HepG2 (cell line): Measurements from ENCODE around the gene CD300A. TPM values are rescaled to one million over a fixed set of nuclear protein-coding genes. Genes with fewer than 3 reads are reported as not detected.
A peak's percentile ranks its signal among the peaks of the same experiment; 100 is the strongest.

Experiments used
- HOXA5 ChIP-seq: sonication (generic); formaldehyde crosslinking; IDR thresholded peaks from 2 replicates; pipeline ENCODE4 v1.4.0; 2020; ENCODE audit warnings: missing genetic modification reagents
- KLF11 ChIP-seq: IDR thresholded peaks from 2 replicates; pipeline ENCODE4 v1.6.1; 2016; ENCODE audit warnings: missing compliant biosample characterization
- KLF9 ChIP-seq: IDR thresholded peaks from 2 replicates; pipeline ENCODE4 v1.6.1; 2016; ENCODE audit warnings: low read depth
- NR2F1 ChIP-seq, 2 experiments: fragments of 450-650 bp in 1 of 2; formaldehyde crosslinking in 1 of 2; IDR thresholded peaks; 2 replicates each; pipeline versions ENCODE4 v1.5.0 to v1.6.1; 2016 to 2020; ENCODE audit warnings: mild to moderate bottlenecking in 1 of 2, missing compliant biosample characterization in 1 of 2, missing genetic modification reagents in 1 of 2, moderate library complexity in 1 of 2
- PCBP1 ChIP-seq: fragments of 200-400 bp; formaldehyde crosslinking; IDR thresholded peaks from 2 replicates; pipeline ENCODE4 v1.6.1; 2017; ENCODE audit warnings: mild to moderate bottlenecking, low read depth, low read length, borderline replicate concordance
- RFXANK ChIP-seq: IDR thresholded peaks from 2 replicates; pipeline ENCODE4 v1.6.1; 2016
- U2AF2 ChIP-seq: fragments of 200-400 bp; formaldehyde crosslinking; IDR thresholded peaks from 2 replicates; pipeline ENCODE4 v1.6.1; 2017; ENCODE audit warnings: low read depth, mild to moderate bottlenecking, low read length
- YEATS2 ChIP-seq: sonication (generic); formaldehyde crosslinking; IDR thresholded peaks from 2 replicates; pipeline ENCODE4 v1.4.0; 2020; ENCODE audit warnings: missing genetic modification reagents, borderline replicate concordance
- ZBTB7B ChIP-seq: sonication (generic); formaldehyde crosslinking; IDR thresholded peaks from 2 replicates; pipeline ENCODE4 v1.4.0; 2020; ENCODE audit warnings: missing genetic modification reagents
- ZFP36L1 ChIP-seq: sonication (generic); formaldehyde crosslinking; IDR thresholded peaks from 2 replicates; pipeline ENCODE4 v1.8.0; 2022; ENCODE audit warnings: mild to moderate bottlenecking, missing genetic modification reagents, moderate library complexity
- ZNF143 ChIP-seq: sonication (generic); formaldehyde crosslinking; IDR thresholded peaks from 2 replicates; pipeline ENCODE4 v1.4.0; 2020; ENCODE audit warnings: missing genetic modification reagents
- ZNF350 ChIP-seq: sonication (generic); formaldehyde crosslinking; IDR thresholded peaks from 2 replicates; pipeline ENCODE4 v1.4.0; 2020; ENCODE audit warnings: mild to moderate bottlenecking, low read depth, missing genetic modification reagents, borderline replicate concordance
- polyA plus RNA-seq, 8 experiments: library from polyadenylated mRNA; depleted of rRNA in 3 of 8; stranded (reverse) in 7 of 8; unstranded in 1 of 8; fragments of >200 nt; fragmentation: Illumina TruSeq in 4 of 8; extraction: Trizol in 4 of 8; gene quantifications; 2 replicates each; pipeline versions ENCODE4 v1.2.1 to v1.2.3, GENCODE V29; 2011 to 2016; ENCODE audit warnings: low read depth in 4 of 8, missing spikeins in 1 of 8, mixed read lengths in 1 of 8; ENCODE audit not compliant: insufficient read depth in 1 of 8
- total RNA-seq, 5 experiments: library from RNA; depleted of rRNA; stranded (reverse); fragments of >200 nt; fragmentation: Illumina TruSeq; extraction: Trizol; gene quantifications; 2 replicates each; pipeline ENCODE4 v1.2.3, GENCODE V29; 2016; ENCODE audit warnings: low read depth in 1 of 5
- TF ChIP-seq, protein P1 (sequence below): sonication (generic); formaldehyde crosslinking; IDR thresholded peaks from 2 replicates; pipeline ENCODE4 v1.4.0; 2020; ENCODE audit warnings: missing genetic modification reagents, borderline replicate concordance
- TF ChIP-seq, protein P2 (sequence below): IDR thresholded peaks from 2 replicates; pipeline ENCODE4 v1.6.1; 2016; ENCODE audit warnings: mild to moderate bottlenecking
- TF ChIP-seq, protein P3 (sequence below): sonication (generic); formaldehyde crosslinking; IDR thresholded peaks from 2 replicates; pipeline ENCODE4 v1.5.0; 2020; ENCODE audit warnings: mild to moderate bottlenecking, low read depth, missing genetic modification reagents, borderline replicate concordance
- TF ChIP-seq, protein P4 (sequence below): sonication (generic); formaldehyde crosslinking; IDR thresholded peaks from 2 replicates; pipeline ENCODE4 v1.5.1; 2020; ENCODE audit warnings: mild to moderate bottlenecking, missing genetic modification reagents, moderate library complexity
- TF ChIP-seq, protein P5 (sequence below): sonication (generic); formaldehyde crosslinking; IDR thresholded peaks from 2 replicates; pipeline ENCODE4 v1.5.0; 2020; ENCODE audit warnings: mild to moderate bottlenecking, missing genetic modification reagents
- TF ChIP-seq, protein P6 (sequence below): sonication (generic); formaldehyde crosslinking; conservative IDR thresholded peaks from 2 replicates; pipeline ENCODE4 v1.4.0; 2020; ENCODE audit warnings: missing genetic modification reagents

The CD300A gene
- total and polyA plus RNA-seq, 2 of the 13 experiments (the other 11 are each of a cell fraction or from before 2014, with no cell fraction given) = not detected

DNA sequence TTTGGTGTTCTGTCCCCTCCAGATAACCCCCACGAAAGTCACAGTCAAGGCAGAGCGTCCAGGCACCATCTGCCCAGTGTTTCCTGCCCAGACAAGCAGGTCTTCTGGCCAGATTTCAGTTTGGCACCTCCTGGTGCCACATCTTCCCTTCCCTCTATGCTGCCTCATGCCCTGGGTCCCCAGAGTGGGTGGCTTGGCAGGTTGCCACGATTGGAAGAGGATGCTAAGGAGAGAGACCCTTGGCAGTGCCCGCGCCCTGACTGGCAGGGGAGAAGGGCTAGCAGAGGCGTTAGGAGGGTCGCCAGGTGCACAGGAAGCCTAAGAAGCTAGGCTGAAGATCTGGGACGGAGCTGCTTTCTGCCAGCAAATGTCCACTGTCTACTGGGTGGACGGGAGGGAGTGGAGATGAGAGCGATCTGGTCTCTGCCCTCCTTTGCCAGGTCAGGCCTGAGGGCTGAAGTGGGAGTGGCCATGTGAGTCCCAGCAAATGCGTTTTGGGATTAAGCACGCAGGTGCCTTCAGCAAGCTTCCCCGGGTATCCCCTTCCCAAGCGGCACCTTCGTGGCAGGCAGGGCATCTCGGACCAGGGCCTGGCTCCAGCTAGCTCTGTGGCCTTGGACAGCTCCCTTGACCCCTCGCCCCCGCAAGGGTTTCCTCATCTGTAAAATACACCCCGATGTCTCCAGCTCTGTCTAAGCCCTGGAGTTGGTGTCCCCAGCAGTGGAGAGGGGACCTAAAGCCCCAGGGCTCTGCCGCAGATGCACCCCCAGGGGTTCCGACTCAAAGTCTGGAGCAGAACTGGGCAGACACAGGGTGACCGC is 13.4 kb upstream of the CD300A start (continued):
- TF ChIP-seq, protein P1, sequence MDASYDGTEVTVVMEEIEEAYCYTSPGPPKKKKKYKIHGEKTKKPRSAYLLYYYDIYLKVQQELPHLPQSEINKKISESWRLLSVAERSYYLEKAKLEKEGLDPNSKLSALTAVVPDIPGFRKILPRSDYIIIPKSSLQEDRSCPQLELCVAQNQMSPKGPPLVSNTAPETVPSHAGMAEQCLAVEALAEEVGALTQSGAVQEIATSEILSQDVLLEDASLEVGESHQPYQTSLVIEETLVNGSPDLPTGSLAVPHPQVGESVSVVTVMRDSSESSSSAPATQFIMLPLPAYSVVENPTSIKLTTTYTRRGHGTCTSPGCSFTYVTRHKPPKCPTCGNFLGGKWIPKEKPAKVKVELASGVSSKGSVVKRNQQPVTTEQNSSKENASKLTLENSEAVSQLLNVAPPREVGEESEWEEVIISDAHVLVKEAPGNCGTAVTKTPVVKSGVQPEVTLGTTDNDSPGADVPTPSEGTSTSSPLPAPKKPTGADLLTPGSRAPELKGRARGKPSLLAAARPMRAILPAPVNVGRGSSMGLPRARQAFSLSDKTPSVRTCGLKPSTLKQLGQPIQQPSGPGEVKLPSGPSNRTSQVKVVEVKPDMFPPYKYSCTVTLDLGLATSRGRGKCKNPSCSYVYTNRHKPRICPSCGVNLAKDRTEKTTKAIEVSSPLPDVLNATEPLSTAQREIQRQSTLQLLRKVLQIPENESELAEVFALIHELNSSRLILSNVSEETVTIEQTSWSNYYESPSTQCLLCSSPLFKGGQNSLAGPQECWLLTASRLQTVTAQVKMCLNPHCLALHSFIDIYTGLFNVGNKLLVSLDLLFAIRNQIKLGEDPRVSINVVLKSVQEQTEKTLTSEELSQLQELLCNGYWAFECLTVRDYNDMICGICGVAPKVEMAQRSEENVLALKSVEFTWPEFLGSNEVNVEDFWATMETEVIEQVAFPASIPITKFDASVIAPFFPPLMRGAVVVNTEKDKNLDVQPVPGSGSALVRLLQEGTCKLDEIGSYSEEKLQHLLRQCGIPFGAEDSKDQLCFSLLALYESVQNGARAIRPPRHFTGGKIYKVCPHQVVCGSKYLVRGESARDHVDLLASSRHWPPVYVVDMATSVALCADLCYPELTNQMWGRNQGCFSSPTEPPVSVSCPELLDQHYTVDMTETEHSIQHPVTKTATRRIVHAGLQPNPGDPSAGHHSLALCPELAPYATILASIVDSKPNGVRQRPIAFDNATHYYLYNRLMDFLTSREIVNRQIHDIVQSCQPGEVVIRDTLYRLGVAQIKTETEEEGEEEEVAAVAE (CRISPR knock-in tag) = no peak
- TF ChIP-seq, protein P2, sequence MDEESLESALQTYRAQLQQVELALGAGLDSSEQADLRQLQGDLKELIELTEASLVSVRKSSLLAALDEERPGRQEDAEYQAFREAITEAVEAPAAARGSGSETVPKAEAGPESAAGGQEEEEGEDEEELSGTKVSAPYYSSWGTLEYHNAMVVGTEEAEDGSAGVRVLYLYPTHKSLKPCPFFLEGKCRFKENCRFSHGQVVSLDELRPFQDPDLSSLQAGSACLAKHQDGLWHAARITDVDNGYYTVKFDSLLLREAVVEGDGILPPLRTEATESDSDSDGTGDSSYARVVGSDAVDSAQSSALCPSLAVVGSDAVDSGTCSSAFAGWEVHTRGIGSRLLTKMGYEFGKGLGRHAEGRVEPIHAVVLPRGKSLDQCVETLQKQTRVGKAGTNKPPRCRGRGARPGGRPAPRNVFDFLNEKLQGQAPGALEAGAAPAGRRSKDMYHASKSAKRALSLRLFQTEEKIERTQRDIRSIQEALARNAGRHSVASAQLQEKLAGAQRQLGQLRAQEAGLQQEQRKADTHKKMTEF (CRISPR knock-in tag) = no peak
- TF ChIP-seq PCBP1 (no peak), U2AF2 (no peak), NR2F1 (CRISPR knock-in tag; IDR thresholded peaks at IDR 0.05) (peak in 1 of 2 experiments; percentile 60; a peak in 1 of 4 replicates), HOXA5 (CRISPR knock-in tag) (no peak), ZBTB7B (CRISPR knock-in tag) (0 out of 2 replicates have a peak, but pooled peaks have one; percentile 3), KLF9 (CRISPR knock-in tag) (no peak), YEATS2 (CRISPR knock-in tag) (no peak), RFXANK (CRISPR knock-in tag) (no peak), KLF11 (CRISPR knock-in tag) (no peak), ZFP36L1 (CRISPR knock-in tag) (no peak), ZNF143 (no peak), ZNF350 (CRISPR knock-in tag) (no peak)
- TF ChIP-seq, protein P3, sequence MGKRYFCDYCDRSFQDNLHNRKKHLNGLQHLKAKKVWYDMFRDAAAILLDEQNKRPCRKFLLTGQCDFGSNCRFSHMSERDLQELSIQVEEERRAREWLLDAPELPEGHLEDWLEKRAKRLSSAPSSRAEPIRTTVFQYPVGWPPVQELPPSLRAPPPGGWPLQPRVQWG (CRISPR knock-in tag) = no peak
- TF ChIP-seq, protein P4, sequence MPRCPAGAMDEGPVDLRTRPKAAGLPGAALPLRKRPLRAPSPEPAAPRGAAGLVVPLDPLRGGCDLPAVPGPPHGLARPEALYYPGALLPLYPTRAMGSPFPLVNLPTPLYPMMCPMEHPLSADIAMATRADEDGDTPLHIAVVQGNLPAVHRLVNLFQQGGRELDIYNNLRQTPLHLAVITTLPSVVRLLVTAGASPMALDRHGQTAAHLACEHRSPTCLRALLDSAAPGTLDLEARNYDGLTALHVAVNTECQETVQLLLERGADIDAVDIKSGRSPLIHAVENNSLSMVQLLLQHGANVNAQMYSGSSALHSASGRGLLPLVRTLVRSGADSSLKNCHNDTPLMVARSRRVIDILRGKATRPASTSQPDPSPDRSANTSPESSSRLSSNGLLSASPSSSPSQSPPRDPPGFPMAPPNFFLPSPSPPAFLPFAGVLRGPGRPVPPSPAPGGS = no peak
- TF ChIP-seq, protein P5, sequence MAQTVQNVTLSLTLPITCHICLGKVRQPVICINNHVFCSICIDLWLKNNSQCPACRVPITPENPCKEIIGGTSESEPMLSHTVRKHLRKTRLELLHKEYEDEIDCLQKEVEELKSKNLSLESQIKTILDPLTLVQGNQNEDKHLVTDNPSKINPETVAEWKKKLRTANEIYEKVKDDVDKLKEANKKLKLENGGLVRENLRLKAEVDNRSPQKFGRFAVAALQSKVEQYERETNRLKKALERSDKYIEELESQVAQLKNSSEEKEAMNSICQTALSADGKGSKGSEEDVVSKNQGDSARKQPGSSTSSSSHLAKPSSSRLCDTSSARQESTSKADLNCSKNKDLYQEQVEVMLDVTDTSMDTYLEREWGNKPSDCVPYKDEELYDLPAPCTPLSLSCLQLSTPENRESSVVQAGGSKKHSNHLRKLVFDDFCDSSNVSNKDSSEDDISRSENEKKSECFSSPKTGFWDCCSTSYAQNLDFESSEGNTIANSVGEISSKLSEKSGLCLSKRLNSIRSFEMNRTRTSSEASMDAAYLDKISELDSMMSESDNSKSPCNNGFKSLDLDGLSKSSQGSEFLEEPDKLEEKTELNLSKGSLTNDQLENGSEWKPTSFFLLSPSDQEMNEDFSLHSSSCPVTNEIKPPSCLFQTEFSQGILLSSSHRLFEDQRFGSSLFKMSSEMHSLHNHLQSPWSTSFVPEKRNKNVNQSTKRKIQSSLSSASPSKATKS = no peak
- TF ChIP-seq, protein P6, sequence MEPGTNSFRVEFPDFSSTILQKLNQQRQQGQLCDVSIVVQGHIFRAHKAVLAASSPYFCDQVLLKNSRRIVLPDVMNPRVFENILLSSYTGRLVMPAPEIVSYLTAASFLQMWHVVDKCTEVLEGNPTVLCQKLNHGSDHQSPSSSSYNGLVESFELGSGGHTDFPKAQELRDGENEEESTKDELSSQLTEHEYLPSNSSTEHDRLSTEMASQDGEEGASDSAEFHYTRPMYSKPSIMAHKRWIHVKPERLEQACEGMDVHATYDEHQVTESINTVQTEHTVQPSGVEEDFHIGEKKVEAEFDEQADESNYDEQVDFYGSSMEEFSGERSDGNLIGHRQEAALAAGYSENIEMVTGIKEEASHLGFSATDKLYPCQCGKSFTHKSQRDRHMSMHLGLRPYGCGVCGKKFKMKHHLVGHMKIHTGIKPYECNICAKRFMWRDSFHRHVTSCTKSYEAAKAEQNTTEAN (CRISPR knock-in tag) = no peak
